Thyroid gland (tissue), 4 donors: ENCODE measurements around the gene SNED1. TPM values are rescaled to one million over a fixed set of nuclear protein-coding genes. Genes with fewer than 3 reads are reported as not detected.
A peak's percentile ranks its signal among the peaks of the same experiment; 100 is the strongest.

Experiments used
- DNase-seq, 2 donors: peaks; one replicate each; pipeline ENCODE4 v3.0.0-alpha.2; 2019
- H3K27ac ChIP-seq, 3 donors: fragments of 200-600 bp; sonication (generic); 1 replicate in 2 of 3; 2 replicates in 1 of 3; pipeline ENCODE4 v1.5.1; 2016 to 2019; ENCODE audit warnings: mild to moderate bottlenecking in 1 of 3, moderate library complexity in 1 of 3
- H3K27me3 ChIP-seq: fragments of 200-600 bp; sonication (generic); one replicate; pipeline ENCODE4 v1.5.1; 2019
- H3K36me3 ChIP-seq, 2 donors: fragments of 200-600 bp; sonication (generic); one replicate each; pipeline ENCODE4 v1.5.1; 2016 to 2019
- H3K4me1 ChIP-seq, 2 donors: fragments of 200-600 bp; sonication (generic); one replicate each; pipeline ENCODE4 v1.5.1; 2017 to 2019
- H3K4me3 ChIP-seq, 3 donors: fragments of 200-600 bp; sonication (generic); replicated peaks in 1 of 3; 1 replicate in 2 of 3; 2 replicates in 1 of 3; pipeline ENCODE4 v1.5.1; 2016; ENCODE audit warnings: mild to moderate bottlenecking in 1 of 3
- H3K9me3 ChIP-seq: fragments of 200-600 bp; sonication (generic); one replicate; pipeline ENCODE4 v1.5.1; 2017
- CTCF ChIP-seq, 6 experiments: fragments of 200-600 bp in 3 of 6; fragments of 450-650 bp in 3 of 6; sonication (generic) in 3 of 6; IDR thresholded peaks; one replicate each; pipeline ENCODE4 v1.5.1; 2016 to 2019; ENCODE audit warnings: antibody characterized with exemption in 6 of 6, mild to moderate bottlenecking in 2 of 6, inconsistent platforms in 1 of 6, moderate library complexity in 1 of 6
- POLR2A ChIP-seq, 2 donors: fragments of 450-650 bp; IDR thresholded peaks; one replicate each; pipeline ENCODE4 v1.6.1; 2017; ENCODE audit warnings: antibody characterized with exemption in 2 of 2, mild to moderate bottlenecking in 2 of 2, moderate library complexity in 1 of 2
- whole genome bisulfite sequencing, 2 donors: methylation state at CpG; one replicate each; pipeline ENCODE4 v1.1.5; 2017; 5-methylcytosine and 5-hydroxymethylcytosine counted together
- intact Hi-C: fragments of 100-400 bp; cut with DNase I; formaldehyde crosslinking; loops from one replicate; pipeline ENCODE4 v1.15.1; 2023
- total RNA-seq, 4 donors: library from RNA; depleted of rRNA; stranded (reverse); fragments of >200 nt; gene quantifications; one replicate each; pipeline ENCODE4 v1.2.3, GENCODE V29; 2016

SNED1 gene
- total RNA-seq, 4 donors from 2014 or later = 47.7 to 122 (median 68.7) TPM

DNA sequence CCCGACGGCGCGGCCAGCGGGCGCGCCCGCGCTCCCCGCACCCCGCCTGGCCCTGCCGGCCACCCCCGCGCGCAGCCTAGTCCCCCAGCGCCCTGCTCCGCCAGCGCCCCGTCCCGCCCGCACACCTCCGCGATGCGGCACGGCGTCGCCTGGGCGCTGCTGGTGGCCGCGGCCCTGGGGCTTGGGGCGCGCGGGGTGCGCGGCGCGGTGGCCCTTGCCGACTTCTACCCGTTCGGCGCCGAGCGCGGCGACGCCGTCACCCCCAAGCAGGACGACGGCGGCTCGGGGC is 232 bp downstream of the SNED1 start:
- Histone ChIP-seq H3K36me3 (peaks cover 3 to 27% of the 10 kb centered on the region in 2 donors), H3K27ac (peak overlapping the region; percentile 91 to 94 (median 94)), H3K9me3 (no peaks in the 10 kb centered on the region), H3K27me3 (no peaks in the 10 kb centered on the region), H3K4me3 (peak overlapping the region in 2 of 3 donors; percentile 75 to 83), H3K4me1 (peaks cover 77 to 87% of the 10 kb centered on the region in 2 donors)
- DNase-seq = no peak
- 0% methylated on average over 12 of the region's 51 CpGs; no CpG with 5 or more reads in 1 of the 2 donors for WGBS, 2 donors
- intact Hi-C loops = loop anchor here (10.0 kb wide), 2 partner anchors 84 to 156 kb away; partner anchors contain the start of gene PPP1R7
- TF ChIP-seq CTCF (IDR thresholded peaks at IDR 0.05) = peak in 1 of 6 experiments; percentile 1
- no peak for TF ChIP-seq POLR2A (IDR thresholded peaks at IDR 0.05)

GRCh38 chr2:240998995-240999791 is 775 bp downstream of the SNED1 start:
- Histone ChIP-seq H3K27me3 (no peaks in the 10 kb centered on the region), H3K36me3 (peaks cover 3 to 27% of the 10 kb centered on the region in 2 donors), H3K4me1 (peaks cover 73 to 82% of the 10 kb centered on the region in 2 donors), H3K27ac (peak overlapping the region; percentile 91 to 94 (median 94)), H3K4me3 (peak overlapping the region; percentile 34 to 83 (median 75)), H3K9me3 (no peaks in the 10 kb centered on the region)
- peak; percentile 56 to 62 for DNase-seq
- intact Hi-C loops = loop anchor here (10.0 kb wide), 2 partner anchors 84 to 156 kb away; partner anchors contain the start of gene PPP1R7
- TF ChIP-seq CTCF (IDR thresholded peaks at IDR 0.05) = no peak
- no peak for TF ChIP-seq POLR2A (IDR thresholded peaks at IDR 0.05)
- 2 to 8% methylated on average over 2 to 10 of the region's 71 CpGs for WGBS, 2 donors

DNA sequence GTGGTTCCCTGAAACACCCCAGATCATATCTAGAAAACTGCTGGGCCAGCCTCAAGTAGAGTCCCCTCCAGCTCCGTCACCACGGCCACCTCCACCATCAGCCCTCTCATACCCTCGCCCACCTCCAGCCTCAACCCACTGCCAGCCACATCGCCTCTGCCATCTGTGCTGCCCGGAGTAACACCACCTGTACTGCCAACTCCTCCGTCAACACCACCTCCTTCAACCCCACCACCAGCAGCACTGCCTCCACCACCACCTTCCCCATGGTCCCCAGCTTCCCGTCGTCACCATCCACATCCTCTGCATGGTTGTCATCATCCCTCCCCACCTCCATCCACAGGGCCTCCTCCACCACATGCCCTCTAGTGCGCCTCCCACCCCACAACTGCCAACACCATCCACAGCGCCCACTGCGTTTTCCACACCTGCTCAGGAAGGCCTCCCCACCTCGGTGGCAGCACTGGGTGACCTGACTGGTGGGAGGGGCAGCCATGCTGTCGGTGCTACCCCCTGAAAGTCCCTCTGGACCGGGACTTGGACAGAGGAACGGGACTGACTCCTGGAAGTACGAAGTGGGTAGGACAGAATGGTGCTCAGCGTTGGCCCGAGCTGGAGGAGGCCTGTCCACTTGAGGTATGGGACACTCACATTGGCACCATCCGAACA is 1.6 kb downstream of the SNED1 start:
- TF ChIP-seq POLR2A (IDR thresholded peaks at IDR 0.05) (peak in 1 of 2 donors; percentile 38), CTCF (IDR thresholded peaks at IDR 0.05) (no peak)
- peak; percentile 61 to 72 for DNase-seq

DNA sequence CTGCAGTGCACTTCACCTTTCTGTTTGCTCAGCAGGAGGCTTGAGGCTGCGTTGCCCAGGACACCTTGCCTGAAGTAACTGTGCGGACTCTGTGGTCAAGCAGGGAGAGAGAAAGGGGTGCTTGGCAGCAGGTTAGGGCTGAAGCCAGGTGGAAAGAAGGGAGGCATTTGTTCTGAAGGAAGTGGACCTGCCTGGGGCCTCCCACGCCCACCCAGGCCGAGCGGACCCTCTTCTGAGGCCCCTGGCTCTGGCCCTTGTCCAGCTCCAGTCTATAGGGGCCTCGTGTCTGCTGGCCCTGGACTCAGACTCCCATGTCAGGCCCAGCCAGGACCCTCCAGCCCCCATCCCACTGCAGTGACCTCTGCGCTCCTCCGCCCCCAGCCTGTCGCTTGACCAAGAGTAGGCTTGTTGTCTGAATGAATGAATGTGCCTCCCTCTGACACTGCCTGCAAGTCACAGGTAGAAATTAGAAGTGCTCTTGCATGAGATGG is 2.5 kb downstream of the SNED1 start:
- peak overlapping the region; percentile 28 to 94 (median 91) for H3K27ac ChIP-seq
- peaks cover 57 to 65% of the 10 kb centered on the region in 2 donors for H3K4me1 ChIP-seq
- peak overlapping the region in 1 of 3 donors; percentile 75 for H3K4me3 ChIP-seq
- H3K36me3 ChIP-seq = peaks cover 3 to 27% of the 10 kb centered on the region in 2 donors
- H3K9me3 ChIP-seq = no peaks in the 10 kb centered on the region
- peak; percentile 86 for DNase-seq
- WGBS, 2 donors = 54 to 57% methylated on average over 9 of the region's 9 CpGs
- H3K27me3 ChIP-seq = no peaks in the 10 kb centered on the region
- intact Hi-C loops = no loop called here
- TF ChIP-seq POLR2A (IDR thresholded peaks at IDR 0.05) (peak in 1 of 2 donors; percentile 9), CTCF (IDR thresholded peaks at IDR 0.05) (no peak)

More for the DNA sequence above, 1.6 kb downstream of the SNED1 start:
- 64 to 67% methylated on average over 17 to 18 of the region's 19 CpGs for WGBS, 2 donors
- intact Hi-C loops = loop anchor here (10.0 kb wide), 2 partner anchors 85 to 155 kb away; partner anchors contain the start of gene PPP1R7
- peak overlapping the region in 1 of 3 donors; percentile 75 for H3K4me3 ChIP-seq
- peak overlapping the region; percentile 91 to 94 (median 94) for H3K27ac ChIP-seq
- H3K4me1 ChIP-seq = peaks cover 64 to 74% of the 10 kb centered on the region in 2 donors
- H3K9me3 ChIP-seq = no peaks in the 10 kb centered on the region
- no peaks in the 10 kb centered on the region for H3K27me3 ChIP-seq
- peaks cover 3 to 27% of the 10 kb centered on the region in 2 donors for H3K36me3 ChIP-seq
